T-helper 1 cell treated with Interleukin-12 subunit alpha and Interleukin-12 subunit beta and Interleukin-4 antibody, amounts not matched to agents 30 μg/mL and 1 μg/mL, for 36 hours (primary cell): ENCODE data around the gene SMYD4.
"Not testable (repeated sequence)": the region's sequence is repeated elsewhere in the genome, so short reads cannot be mapped to it uniquely, and the experiment has no call there.

Experiments used
- H3K27ac Mint-ChIP-seq: one replicate; pipeline ENCODE4 v1.8.0; 2021; ENCODE audit warnings: mild to moderate bottlenecking, mixed read lengths
- H3K27me3 Mint-ChIP-seq: one replicate; pipeline ENCODE4 v1.8.0; 2021; ENCODE audit warnings: low read depth, mixed read lengths
- H3K36me3 Mint-ChIP-seq: one replicate; pipeline ENCODE4 v1.8.0; 2021; ENCODE audit warnings: low read depth, mixed read lengths
- H3K4me1 Mint-ChIP-seq: one replicate; pipeline ENCODE4 v1.8.0; 2021; ENCODE audit warnings: low read depth, mixed read lengths
- H3K4me3 Mint-ChIP-seq: one replicate; pipeline ENCODE4 v1.8.0; 2021; ENCODE audit warnings: mild to moderate bottlenecking, moderate library complexity, mixed read lengths
- H3K9me3 Mint-ChIP-seq: one replicate; pipeline ENCODE4 v1.8.0; 2021; ENCODE audit warnings: mixed read lengths

SMYD4 gene

DNA sequence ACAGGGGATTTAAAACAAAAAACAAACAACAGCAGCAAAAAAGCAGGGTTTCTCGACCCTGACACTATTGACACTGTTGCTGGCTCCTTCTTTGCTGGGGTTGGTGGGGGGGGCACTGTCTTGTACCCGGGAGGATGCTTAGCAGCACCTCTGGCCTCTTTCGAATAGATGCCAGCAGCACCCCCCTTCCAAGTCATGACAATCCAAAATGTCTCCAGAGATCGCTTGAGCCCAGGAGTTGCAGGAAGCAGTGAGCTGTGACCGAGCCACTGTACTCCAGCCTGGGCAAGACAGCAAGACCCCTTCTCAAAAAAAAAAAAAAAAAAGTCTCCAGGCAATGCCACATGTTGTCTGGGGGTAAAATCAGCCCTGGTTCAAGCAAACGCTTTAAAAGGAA, 47.5 kb downstream of the SMYD4 start:
- Mint-ChIP-seq H3K27ac (no peak overlapping the region), H3K36me3 (peaks cover 35% of the 10 kb centered on the region), H3K27me3 (no peaks in the 10 kb centered on the region), H3K4me3 (no peak overlapping the region), H3K4me1 (peaks cover 11% of the 10 kb centered on the region), H3K9me3 (no peaks in the 10 kb centered on the region)

DNA sequence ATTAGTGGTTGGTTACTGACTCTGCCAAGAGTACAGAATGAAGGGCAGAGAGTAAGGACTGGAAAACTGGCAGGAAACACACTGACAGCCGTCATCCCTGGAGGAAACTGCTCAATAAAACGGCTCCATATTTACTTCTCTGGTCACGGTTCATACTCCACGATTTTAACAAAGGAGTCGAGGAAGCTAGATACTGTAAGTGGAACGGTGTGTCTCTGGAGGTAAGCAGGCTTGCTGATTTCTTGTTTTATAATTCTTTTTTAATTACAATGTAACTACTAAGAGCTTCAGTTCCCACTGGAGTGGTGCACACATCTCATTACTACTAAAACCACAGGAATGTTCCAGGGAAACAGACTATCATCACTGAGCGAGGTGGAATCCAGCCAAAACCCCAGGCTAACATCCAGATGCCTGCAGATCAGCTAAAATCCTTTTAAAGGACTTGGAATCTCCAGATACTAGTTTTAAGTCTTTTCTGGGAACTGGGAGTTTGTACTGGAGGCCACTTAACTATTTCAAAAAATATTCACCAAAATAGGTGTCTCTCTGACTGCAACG, 50.1 kb downstream of the SMYD4 start:
- Mint-ChIP-seq H3K4me1 (peaks cover 11% of the 10 kb centered on the region), H3K4me3 (no peak overlapping the region), H3K27me3 (no peaks in the 10 kb centered on the region), H3K36me3 (peaks cover 40% of the 10 kb centered on the region), H3K9me3 (no peaks in the 10 kb centered on the region), H3K27ac (no peak overlapping the region)

DNA sequence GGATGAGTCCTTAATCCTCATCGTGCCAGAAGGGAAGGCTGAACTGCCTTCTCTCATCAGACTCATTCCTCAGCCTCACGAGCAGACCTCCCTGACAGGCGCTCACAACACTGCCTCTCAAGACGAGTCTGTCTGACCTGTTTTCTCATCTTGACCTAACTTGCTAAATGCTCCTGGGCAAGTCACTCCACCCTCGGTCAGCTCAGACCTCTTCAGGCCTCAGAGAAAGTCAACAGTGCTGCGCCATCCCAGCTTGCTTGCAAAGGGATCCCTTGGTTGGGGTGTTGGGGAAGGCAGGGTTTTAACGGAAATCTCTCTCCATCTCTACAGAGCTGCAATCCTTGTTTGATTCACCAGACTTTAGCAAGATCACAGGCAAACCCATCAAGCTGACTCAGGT, 52.8 kb downstream of the SMYD4 start:
- peaks cover 19% of the 10 kb centered on the region for H3K36me3 Mint-ChIP-seq
- H3K4me3 Mint-ChIP-seq, result no peak overlapping the region
- no peak overlapping the region for H3K27ac Mint-ChIP-seq
- H3K4me1 Mint-ChIP-seq, result peaks cover 2% of the 10 kb centered on the region
- H3K9me3 Mint-ChIP-seq, result no peaks in the 10 kb centered on the region
- H3K27me3 Mint-ChIP-seq, result no peaks in the 10 kb centered on the region

DNA sequence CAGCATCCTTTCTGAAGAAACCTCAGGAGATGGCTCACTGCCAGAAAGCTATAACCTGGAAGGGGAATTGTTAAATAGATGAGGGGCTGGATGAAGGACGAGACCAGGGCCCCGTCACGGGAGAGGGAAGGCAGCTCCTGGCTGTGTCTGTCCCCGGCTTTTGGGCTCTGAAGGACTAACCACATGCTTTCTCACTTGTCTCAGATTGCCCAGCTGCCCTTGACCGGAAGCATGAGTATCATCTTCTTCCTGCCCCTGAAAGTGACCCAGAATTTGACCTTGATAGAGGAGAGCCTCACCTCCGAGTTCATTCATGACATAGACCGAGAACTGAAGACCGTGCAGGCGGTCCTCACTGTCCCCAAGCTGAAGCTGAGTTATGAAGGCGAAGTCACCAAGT, 53.4 kb downstream of the SMYD4 start:
- H3K27me3 Mint-ChIP-seq, result no peaks in the 10 kb centered on the region
- peaks cover 2% of the 10 kb centered on the region for H3K4me1 Mint-ChIP-seq
- H3K4me3 Mint-ChIP-seq, result no peak overlapping the region
- H3K27ac Mint-ChIP-seq, result no peak overlapping the region
- H3K9me3 Mint-ChIP-seq, result no peaks in the 10 kb centered on the region
- peaks cover 16% of the 10 kb centered on the region for H3K36me3 Mint-ChIP-seq

DNA sequence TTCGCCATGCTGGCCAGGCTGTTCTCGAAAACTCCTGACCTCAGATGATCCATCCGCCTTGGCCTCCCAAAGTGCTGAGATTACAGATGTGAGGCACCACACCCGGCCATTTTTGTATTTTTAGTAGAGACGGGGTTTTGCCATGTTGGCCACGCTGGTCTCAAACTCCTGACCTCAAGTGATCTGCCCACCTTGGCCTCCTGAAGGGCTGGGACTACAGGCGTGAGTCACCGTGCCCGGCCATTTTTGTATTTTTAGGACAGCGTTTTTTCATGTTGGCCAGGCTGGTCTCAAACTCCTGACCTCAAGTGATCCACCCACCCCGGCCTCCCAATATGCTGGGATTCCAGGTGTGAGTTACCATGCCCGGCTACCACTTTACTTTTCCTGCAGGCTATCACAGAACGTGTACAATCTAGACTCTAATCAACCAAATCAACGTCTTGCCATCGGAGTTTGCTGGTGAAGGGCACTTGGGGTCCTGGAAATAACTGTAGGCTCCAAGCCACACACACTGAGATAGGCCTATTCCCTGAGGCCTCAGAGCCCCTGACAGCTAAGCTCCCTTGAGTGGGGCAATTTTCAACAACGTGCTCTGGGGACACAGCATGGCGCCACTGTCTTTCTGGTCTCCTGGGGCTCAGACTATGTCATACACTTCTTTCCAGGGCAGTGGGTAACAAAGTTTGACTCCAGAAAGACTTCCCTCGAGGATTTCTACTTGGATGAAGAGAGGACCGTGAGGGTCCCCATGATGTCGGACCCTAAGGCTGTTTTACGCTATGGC, 55.1 kb downstream of the SMYD4 start:
- Mint-ChIP-seq H3K9me3 (no peaks in the 10 kb centered on the region), H3K27me3 (no peaks in the 10 kb centered on the region), H3K36me3 (peaks cover 14% of the 10 kb centered on the region), H3K27ac (no peak overlapping the region), H3K4me1 (peaks cover 2% of the 10 kb centered on the region), H3K4me3 (no peak overlapping the region)

DNA sequence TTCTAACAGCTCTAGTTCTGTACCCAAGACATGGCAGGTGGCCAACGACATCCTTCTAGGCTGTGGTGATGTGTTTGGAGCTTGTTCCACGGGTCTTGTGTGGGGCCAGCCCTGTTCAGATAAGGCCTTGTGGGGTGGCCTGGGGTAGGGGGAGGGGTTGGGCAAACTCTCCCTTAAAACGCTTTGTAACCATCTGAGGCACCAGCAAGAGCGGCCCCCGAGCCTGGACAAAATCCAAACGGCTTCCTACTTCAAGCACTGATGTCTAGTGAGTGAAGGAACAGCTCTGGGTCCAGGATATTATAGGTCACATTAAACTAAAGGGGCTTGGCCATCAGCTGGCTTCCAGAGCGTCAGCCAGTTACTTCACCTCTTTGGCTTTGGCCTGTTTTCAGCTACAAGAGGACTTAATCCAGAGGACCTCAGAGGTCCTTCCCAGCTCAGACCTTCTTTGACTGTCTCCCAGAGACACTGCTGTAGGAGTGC, 56.0 kb downstream of the SMYD4 start:
- no peaks in the 10 kb centered on the region for H3K27me3 Mint-ChIP-seq
- peaks cover 2% of the 10 kb centered on the region for H3K4me1 Mint-ChIP-seq
- peaks cover 12% of the 10 kb centered on the region for H3K36me3 Mint-ChIP-seq
- H3K4me3 Mint-ChIP-seq, result no peak overlapping the region
- peak overlapping the region; percentile 20 for H3K27ac Mint-ChIP-seq
- H3K9me3 Mint-ChIP-seq, result no peaks in the 10 kb centered on the region

DNA sequence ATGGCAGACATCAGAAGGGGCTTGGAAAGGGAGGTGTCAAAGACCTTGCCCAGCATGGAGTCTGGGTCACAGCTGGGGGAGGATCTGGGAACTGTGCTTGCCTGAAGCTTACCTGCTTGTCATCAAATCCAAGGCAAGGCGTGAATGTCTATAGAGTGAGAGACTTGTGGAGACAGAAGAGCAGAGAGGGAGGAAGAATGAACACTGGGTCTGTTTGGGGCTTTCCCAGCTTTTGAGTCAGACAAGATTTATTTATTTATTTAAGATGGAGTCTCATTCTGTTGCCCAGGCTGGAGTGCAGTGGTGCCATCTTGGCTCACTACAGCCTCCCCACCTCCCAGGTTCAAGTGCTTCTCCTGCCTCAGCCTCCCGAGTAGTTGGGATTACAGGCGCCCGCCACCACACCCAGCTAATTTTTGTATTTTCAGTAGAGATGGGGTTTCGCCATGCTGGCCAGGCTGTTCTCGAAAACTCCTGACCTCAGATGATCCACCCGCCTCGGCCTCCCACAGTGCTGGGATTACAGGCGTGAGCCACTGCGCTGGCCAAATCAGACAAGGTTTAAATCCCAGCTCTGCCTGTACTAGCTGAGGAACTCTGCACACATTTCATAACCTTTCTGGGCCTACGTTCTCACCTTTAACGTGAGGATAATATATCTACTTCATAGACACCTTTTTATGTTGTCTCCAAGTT, 56.6 kb downstream of the SMYD4 start:
- not testable (repeated sequence) for H3K9me3 Mint-ChIP-seq, H3K4me3 Mint-ChIP-seq, H3K4me1 Mint-ChIP-seq, H3K27me3 Mint-ChIP-seq
- Mint-ChIP-seq H3K36me3 (peaks cover 11% of the 10 kb centered on the region), H3K27ac (peak overlapping the region; percentile 20)

DNA sequence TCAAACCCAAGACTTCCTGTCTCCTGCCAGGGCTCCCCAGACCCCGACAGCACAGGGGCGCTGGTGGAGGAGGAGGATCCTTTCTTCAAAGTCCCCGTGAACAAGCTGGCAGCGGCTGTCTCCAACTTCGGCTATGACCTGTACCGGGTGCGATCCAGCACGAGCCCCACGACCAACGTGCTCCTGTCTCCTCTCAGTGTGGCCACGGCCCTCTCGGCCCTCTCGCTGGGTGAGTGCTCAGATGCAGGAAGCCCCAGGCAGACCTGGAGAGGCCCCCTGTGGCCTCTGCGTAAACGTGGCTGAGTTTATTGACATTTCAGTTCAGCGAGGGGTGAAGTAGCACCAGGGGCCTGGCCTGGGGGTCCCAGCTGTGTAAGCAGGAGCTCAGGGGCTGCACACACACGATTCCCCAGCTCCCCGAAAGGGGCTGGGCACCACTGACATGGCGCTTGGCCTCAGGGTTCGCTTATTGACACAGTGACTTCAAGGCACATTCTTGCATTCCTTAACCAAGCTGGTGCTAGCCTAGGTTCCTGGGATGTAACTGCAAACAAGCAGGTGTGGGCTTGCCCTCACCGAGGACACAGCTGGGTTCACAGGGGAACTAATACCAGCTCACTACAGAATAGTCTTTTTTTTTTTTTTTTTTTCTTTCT, 59.8 kb downstream of the SMYD4 start:
- Mint-ChIP-seq H3K9me3 (no peaks in the 10 kb centered on the region), H3K27ac (no peak overlapping the region), H3K4me3 (no peak overlapping the region), H3K4me1 (peaks cover 5% of the 10 kb centered on the region), H3K36me3 (no peaks in the 10 kb centered on the region), H3K27me3 (no peaks in the 10 kb centered on the region)

DNA sequence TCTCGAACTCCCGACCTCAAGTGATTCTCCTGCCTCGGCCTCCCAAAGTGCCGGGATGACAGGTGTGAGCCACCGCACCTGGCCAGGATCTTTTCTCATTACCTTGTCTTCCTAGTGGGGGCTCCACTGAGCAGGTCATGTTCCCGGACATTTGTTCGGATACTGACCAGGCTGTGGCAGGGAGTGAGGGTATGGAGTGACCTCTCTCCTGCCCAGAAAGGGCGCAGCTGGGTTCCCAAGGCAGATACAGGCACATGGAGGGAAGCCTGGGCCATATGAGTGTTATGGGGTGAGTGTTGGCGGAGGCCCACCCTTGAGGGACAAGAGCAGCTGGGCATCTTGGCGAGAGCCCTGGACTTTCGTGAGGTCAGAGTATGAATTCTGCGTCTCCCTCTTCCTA, 62.3 kb downstream of the SMYD4 start:
- no peak overlapping the region for H3K27ac Mint-ChIP-seq
- H3K4me3 Mint-ChIP-seq, result no peak overlapping the region
- peaks cover 18% of the 10 kb centered on the region for H3K4me1 Mint-ChIP-seq
- no peaks in the 10 kb centered on the region for H3K9me3 Mint-ChIP-seq
- peaks cover 4% of the 10 kb centered on the region for H3K36me3 Mint-ChIP-seq
- H3K27me3 Mint-ChIP-seq, result no peaks in the 10 kb centered on the region

DNA sequence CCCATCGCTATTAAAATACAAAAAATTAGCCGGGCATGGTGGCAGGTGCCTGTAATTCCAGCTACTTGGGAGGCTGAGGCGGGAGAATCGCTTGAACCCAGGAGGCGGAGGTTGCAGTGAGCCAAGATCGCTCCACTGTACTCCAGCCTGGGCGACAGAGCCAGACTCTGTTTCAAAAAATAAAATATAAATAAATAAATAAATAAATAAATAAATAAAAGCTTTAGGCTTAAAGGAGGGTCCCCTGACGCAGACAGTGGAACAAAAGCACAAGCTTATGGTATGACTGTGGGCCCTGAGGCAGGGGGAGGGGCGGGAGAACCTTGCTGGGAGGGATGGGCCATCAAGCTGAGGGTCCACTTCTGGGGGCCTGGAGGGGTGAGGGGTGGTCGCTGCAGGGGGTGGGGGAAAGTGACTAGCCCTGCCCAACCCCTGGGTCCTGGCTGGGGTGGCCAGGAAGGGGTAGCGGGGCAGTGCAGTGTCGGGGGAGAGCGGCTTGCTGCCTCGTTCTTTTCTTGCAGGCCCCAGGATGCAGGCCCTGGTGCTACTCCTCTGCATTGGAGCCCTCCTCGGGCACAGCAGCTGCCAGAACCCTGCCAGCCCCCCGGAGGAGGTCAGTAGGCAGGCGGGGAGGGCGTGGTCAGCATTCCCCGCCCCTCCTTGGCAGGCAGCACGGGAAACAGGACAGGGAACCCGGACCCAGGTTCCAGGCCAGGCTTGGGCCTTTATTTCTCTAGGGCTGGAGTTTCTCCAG, 63.1 kb downstream of the SMYD4 start:
- no peaks in the 10 kb centered on the region for H3K27me3 Mint-ChIP-seq
- H3K36me3 Mint-ChIP-seq, result peaks cover 4% of the 10 kb centered on the region
- no peaks in the 10 kb centered on the region for H3K9me3 Mint-ChIP-seq
- H3K4me1 Mint-ChIP-seq, result peaks cover 21% of the 10 kb centered on the region
- no peak overlapping the region for H3K27ac Mint-ChIP-seq
- H3K4me3 Mint-ChIP-seq, result no peak overlapping the region

DNA sequence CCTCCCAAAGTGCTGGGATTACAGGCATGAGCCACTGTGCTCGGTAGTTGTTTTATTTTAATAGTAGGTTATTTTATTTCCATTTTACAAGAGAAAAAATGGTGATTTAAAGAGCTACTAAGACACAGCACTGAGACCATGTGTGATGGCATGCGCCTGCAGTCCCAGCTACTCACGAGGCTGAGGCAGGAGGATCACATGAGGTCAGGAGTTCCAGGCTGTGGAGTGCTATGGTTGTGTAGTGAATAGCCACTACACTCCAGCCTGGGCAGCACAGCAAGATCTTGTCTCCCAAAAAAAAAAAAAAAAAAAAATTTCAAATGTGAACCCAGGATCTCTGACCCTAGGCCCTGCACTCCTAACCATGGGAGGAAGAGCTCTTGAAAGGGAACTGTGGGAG, 64.1 kb downstream of the SMYD4 start:
- Mint-ChIP-seq H3K27ac (no peak overlapping the region), H3K4me3 (no peak overlapping the region), H3K4me1 (peaks cover 23% of the 10 kb centered on the region), H3K27me3 (no peaks in the 10 kb centered on the region), H3K9me3 (no peaks in the 10 kb centered on the region), H3K36me3 (peaks cover 4% of the 10 kb centered on the region)

DNA sequence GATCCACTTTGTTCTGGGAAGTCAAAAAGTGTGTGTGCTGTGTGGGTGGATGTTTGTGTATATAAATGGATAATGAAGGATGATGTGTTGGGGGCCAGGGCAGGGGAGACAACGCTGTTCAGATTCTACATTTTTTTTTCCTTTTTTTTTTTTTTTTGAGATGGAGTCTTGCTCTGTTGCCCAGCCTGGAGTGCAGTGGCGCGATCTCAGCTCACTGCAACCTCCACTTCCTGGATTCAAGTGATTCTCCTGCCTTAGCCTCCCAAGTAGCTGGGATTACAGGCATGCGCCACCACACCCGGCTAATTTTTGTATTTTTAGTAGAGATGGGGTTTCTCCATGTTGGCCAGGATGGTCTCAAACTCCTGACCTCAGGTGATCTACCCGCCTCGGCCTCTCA, 65.0 kb downstream of the SMYD4 start:
- peak overlapping the region; percentile 54 for H3K4me3 Mint-ChIP-seq
- not testable (repeated sequence) for H3K9me3 Mint-ChIP-seq, H3K27me3 Mint-ChIP-seq, H3K36me3 Mint-ChIP-seq
- H3K27ac Mint-ChIP-seq, result peak overlapping the region; percentile 91
- H3K4me1 Mint-ChIP-seq, result peaks cover 24% of the 10 kb centered on the region

DNA sequence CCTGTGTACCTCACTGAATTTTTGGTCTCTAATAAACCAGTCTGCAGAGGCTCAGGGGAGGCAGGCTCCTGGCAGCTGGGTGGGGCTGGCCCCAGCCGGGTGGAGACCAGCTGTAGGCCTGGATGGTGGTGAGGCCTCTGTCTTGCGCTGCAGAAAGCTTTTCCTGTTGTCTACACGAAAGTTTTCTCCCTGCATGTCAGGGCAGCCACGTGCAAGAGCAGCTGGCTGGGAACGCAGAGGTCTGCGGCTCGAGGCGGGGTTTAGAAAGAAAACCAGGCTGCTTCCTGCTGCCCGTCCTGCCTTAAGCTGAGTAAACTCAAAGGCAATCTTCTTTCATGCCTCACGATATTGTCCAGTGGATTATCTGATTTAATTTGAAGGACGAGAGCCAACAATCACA, 65.4 kb downstream of the SMYD4 start:
- peaks cover 4% of the 10 kb centered on the region for H3K36me3 Mint-ChIP-seq
- peak overlapping the region; percentile 91 for H3K27ac Mint-ChIP-seq
- peak overlapping the region; percentile 54 for H3K4me3 Mint-ChIP-seq
- H3K4me1 Mint-ChIP-seq, result peaks cover 24% of the 10 kb centered on the region
- H3K27me3 Mint-ChIP-seq, result no peaks in the 10 kb centered on the region
- H3K9me3 Mint-ChIP-seq, result no peaks in the 10 kb centered on the region
